SKM-1 treated with dmso at 0.1 percent for 144 hours (cell line): Measurements from ENCODE around the gene MEST.
A peak's percentile ranks its signal among the peaks of the same experiment; 100 is the strongest.
"Not testable (repeated sequence)": the region's sequence is repeated elsewhere in the genome, so short reads cannot be mapped to it uniquely, and the experiment has no call there.

Experiments used
- DNase-seq: peaks from one replicate; lab custom pipeline; 2025; ENCODE audit not compliant: unreplicated experiment; lab: John Stamatoyannopoulos, UW

MEST gene

DNA sequence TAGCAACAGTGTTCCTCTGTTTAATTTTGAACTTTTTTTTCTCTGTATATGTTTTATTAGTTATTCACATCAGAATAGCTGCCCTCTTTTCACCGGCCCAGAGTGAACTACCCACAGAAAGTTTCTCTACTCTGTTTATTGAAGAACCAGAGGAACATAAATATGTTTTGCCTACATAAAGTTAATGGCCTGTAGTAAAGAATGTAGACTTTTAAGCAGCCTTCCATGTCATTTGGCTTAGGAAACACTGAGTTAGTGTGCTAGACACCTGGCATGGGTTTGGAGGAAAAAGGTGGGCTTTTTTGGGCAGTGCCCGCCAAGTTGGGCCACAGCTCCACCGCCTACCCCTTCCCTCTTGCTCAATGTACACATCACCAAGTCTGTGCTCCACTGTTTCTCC is 8.9 kb upstream of the MEST start:
- DNase-seq: no peak

DNA sequence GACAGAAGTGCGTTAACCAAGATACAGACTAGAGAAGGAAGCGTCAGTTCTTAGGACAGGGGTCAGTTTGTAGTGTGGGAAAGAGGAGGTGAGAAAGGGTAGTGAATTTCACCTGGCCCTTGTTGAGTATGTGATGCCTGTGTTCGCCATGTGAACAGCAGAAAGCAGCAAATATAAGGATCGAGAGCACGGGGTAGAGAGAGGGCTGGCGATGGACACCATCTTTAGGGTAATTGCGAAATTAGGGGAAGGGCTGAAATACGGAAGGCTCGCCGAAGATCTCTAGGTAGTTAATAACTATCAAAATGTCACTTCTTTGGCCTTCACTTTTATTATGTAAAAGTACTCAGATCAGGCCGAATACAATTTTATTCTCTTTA is 6.2 kb upstream of the MEST start:
- DNase-seq: no peak

DNA sequence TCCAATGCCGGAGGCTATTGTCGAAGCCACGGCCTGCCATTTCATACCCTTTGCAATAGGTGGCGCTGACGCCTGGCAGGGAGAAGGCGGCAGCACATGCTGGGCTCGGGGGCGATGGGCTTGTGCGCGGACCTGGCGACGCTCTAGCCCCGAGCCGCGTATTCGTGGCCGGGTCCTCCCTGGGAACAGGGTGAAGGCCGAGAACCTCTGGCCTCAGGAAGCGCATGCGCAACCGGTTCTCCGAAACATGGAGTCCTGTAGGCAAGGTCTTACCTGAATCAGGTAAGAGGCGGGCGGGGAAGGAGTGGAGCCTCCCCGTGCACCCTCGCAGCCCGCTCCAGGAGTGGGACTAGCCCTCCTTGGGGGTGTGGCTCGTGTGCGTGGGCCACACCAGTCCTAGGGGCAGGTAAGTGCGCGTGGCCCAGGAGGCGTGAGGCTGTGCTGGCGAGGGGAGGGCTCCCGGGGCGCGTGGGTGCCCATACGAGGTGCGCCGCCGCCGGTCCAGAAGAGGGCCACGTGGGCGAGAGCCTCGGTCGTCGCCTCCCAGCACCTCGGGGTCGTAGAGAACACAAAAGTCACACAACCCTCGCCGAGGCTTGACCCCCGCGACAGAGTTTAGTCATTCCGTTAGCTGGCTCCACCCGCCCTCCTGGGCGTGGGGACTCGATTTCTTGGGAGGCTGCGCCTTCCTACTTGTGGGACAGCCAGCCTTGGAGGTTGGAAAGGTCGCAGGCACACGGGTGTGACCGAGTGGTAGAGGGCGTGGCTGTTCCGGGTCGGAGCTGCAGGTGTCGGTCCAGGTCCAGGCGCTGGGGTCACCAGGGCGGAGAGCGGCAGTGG is 5.6 kb upstream of the MEST start:
- DNase-seq: peak; percentile 63

DNA sequence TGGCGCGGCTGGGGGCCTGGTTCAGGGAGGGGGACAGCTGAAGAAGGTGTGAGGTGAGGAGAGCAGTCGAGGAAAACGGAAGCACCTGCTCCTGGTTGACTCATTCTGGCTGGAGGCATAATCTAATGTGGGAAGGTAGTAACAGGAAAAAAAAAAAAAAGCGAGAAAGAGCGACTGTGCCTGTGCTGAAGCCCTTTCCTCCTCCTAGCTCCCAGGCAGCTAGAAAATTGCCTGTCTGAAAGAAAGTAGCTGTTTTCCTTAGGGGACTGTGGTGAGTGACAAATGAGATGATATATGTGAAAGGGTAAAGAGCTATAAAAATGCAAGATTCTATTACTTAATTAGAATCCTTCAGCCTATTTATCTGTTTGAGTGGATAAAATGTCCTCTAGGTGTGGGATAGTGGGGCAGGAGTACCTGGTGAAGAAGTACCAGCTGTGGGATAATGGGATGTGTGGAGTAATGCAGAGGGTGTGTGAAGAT is 4.9 kb upstream of the MEST start:
- no peak for DNase-seq

DNA sequence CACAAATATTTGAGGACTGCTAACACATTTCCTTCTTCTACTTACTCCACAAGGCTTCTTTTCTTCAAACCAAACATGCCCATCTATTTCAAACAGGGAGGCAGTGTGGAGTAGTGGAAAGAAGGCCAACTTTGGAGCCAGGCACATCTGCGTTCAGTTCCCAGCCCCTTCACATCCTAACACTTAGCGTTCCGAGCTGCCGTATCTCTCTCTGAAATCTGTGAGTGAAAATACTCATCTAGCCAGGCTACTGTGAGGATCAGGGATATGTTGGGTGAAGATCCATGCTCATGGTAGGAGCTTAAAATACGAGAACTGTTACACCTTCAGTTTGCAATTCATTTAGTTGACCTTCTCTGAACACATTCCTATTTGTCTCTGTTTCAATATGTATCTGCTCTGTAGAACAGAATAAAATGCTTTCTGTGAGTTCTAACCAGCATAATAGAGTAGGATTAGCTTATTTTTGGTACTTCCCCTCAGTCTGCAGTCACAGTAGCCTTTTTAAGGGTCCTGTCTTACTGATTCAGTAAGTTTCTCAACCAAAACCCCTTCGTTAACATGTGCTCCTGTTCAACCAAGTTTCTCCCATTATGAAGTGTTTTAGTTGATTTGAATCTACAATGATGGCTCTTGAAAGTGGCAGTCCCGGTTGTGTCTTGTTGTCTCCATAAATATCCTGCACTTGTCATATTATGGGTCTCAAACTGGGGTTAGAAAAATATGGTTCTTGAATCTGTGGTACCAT is 3.3 kb upstream of the MEST start:
- DNase-seq: no peak

DNA sequence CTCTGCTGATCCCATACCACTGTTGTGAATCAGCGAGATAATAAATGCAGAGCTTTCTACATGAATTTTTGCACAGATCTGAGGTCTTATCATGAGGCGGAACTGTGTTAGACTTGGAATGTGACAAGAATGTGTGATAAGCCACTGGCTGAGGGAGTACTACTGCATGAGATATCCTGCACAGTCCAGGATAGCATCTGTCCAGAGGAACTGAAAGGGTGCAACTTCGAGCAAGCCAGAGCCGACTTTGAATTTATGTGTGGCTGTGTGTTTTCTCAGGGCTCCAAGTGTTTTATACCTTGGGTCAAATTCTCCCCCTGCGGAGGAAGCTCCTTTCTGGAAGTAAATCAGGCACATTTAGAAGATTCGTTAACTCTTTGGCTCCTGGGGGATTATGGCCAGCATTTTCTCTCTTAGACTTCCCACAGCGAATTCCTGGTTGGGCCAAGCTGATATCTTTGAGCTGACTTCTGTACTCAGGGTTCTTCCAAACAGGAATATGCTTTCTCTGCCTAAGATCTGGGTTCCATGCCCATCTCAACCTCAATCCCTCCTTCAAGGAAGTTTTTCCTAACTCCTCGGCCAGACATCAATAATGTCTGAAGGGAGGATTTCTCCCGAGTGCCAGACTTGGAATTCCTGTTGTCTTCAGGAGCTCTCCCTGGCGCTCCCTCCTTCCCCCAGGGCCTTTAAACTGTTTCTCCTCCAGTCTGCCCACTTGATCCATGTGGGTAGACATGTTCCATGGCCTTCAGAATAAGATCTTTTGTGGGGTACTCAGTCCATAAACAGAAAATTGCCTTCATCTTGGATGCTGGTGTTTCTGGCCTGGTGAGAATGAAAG is 2.5 kb upstream of the MEST start:
- DNase-seq: no peak

DNA sequence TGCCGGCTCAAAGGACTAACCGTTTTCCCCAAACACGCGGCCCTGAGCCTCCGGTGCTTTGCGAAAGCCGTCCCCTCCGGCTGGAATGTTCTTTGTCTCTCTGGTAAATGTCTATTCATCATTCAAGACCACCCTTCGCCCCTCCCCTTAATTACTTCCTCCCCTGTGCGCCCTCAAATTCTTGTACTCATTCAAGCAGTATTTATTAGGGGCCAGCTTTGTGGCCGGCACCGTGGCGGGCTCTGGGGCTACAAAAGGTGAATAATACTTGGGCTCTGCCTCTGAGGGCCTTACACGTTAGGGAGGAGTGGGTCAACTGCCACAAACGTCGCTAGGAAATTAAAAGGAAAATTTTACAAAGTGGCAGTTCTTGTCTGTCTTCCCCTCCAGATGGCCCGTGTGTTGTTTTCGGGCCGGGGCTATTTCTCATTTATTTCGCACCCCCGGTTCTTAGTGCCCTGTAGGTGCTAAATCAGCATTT is 1.5 kb upstream of the MEST start:
- DNase-seq: no peak

DNA sequence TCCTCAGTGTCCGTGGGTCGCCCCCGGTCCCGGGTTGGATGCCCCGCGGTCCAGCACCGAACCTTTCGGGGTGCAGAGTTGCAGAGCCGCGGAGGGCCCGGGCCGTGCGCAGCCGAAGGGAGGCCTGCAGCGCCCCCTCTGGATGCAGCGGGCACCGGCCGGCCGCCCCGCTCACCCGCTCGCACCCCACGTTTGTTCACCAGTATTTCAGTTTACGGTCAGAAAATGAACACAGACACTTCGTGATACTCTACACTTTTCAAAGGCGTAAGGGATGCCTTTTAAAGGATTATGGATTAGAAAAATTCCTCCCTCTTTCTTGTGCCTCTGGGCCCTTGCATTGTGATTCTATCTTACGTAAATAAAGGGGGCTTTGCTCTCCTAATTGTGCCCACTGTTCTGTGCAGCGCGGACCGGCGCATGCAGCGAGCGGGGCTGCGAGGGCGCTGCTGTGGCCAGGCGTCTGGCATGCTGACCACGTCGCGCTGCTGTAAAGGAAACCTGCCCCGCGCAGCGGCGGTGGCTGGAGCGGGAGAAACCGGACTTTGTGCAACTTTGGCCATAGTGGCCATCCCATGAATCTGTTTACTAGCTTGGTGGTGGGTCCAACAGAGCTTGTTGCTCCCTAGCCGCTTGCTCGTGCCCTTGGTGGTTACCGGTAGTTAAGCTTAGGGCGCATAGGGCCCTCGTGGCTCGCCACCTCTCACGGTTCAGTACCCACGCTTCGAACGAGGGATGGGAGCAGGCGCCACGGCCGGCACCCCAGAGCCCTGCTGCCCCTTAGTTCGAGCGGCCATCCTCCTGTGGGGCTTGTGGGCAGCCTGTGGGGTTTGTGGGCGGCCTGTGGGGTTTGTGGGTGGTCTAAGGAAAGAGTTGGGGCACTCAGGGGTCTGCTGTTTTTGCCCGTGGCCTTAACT is 739 bp upstream of the MEST start:
- no peak for DNase-seq

DNA sequence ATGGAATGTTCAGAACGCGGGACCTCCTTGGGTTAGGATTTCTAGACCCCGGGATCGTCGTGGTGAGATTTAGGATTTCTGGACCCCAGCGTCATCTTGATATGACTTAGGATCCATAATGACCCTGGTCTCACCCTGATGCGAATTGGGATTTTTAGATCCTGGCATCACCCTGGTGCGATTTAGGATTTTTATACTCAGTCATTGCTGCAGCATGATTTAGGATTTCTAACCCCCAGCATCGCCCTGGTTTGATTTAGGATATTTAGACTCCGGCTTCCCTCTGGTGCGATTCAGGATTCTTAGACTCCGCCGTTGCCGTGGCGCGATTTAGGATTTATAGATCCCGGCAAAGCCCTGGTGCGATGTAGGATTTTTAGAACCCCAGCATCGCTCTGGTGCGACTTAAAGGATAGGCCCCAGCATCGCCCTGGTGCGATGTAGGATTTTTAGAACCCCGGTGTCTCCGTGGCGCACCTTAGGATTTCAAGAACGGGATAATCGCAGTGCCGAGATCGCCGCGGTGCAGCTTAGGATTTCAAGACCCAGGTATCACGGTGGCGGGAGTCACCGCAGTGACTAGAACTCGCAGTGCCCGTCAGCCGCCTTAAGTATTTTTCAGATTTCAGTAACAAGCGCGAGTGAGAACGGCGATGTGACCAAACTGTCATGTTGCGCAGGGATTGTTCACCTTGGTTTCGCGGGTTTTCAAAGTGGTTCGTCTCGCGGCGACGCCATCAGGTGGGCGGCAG is 814 bp downstream of the MEST start:
- DNase-seq: no peak

DNA sequence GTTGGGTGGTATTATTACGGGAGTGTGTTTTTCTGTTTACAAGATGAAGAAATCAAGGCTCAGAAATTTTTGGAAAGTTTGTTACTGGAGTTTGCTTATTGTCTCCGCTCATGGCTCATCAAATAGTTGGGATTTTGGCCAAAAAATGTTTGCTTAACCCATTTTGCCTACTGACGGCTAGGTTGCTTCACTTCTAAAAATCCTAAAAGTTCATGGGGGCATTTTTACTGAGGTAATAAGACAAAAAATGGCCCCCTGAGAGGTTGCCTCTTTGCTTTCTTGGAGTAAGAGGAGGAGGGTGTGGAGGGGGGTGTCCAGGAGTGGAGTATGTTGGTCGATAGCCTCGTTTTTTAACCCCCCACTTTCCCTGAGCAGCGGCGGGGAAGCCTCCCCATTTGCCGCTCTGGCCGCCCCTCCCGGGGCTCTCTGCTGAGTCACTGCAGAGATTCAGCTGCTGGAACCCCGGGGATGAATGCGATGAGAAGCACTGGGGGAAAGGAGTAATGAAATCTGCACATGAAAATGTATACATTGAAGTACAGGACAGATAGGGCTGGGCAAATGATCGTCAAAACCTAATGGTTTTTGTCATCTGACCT is 1.5 kb downstream of the MEST start:
- DNase-seq: no peak

DNA sequence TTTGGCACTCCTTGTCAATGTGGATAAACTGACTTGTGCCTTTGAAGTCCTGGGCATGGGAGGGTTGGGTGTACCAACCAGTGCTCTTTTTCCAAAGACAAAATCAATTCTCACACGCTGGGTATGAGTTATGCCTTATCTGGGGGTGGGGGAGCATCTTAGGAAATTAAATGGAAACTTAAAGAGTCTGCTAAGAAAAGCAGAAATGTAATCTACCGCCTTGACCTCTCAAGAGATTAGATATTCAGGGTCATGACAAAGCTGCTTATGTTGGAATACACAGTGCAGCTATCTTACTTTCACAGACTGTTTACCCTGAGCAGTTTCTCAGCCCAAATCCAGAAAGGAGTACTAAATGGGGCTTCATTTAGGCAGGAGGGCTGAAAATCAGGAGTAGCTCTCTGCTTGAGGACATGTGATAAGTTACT is 2.6 kb downstream of the MEST start:
- DNase-seq: no peak

DNA sequence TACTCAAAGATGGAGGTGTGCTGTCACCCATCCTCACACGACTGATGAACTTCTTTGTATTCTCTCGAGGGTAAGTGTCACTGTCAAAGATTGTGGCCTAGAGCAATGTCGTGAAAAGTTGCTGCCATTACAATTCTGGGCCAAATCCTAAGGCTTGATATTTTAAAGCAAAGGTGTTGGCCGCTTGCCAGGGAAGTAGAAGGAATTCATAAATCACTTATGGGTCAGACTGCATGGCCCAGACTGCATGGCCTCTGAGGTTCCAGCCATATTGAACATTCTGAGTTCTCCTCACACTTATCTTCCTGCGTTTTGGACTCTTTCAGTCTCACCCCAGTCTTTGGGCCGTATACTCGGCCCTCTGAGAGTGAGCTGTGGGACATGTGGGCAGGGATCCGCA is 8.6 kb downstream of the MEST start:
- DNase-seq: no peak

DNA sequence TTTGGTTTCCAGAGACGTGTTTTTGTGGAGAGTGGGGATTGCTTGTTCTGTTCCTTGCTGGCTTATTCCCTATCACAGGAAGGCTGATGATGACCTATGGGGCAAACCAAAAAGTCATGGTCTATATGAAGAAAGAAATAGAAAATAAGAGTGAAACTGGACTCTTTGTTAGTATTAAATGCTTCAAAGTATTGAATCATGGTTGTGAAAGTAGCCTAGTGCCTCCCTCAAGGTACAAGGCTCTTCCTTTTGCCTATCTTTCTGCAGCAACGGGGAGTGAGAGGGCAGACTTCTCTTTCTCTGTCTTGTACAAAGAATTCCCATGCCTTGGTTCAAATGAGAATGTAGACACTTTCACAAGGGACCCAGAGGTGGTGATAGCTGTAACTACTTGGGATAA is 9.0 kb downstream of the MEST start:
- no peak for DNase-seq

DNA sequence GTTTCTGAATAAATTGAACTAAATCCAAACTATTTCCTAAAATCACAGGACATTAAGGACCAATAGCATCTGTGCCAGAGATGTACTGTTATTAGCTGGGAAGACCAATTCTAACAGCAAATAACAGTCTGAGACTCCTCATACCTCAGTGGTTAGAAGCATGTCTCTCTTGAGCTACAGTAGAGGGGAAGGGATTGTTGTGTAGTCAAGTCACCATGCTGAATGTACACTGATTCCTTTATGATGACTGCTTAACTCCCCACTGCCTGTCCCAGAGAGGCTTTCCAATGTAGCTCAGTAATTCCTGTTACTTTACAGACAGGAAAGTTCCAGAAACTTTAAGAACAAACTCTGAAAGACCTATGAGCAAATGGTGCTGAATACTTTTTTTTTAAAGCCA is 13.9 kb downstream of the MEST start:
- no peak for DNase-seq

DNA sequence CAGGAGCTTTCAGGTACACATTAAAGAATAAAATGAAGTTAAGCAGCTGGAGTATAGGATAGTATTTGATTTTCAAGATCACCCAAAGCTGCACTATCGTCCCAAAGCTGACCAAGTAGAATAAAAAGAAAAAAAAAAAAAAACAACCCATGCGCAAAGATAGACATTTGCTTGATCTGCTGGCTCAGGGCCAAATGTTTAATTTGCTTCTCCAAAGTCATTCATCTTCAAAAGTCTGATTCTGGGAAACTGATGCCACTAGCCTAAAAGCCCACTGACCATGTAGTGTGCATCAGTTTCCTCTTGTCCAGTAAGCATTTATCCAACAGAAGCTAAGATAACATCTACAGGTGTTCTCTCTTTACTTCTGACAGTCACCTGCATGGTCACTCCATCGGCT is 14.5 kb downstream of the MEST start:
- no peak for DNase-seq

DNA sequence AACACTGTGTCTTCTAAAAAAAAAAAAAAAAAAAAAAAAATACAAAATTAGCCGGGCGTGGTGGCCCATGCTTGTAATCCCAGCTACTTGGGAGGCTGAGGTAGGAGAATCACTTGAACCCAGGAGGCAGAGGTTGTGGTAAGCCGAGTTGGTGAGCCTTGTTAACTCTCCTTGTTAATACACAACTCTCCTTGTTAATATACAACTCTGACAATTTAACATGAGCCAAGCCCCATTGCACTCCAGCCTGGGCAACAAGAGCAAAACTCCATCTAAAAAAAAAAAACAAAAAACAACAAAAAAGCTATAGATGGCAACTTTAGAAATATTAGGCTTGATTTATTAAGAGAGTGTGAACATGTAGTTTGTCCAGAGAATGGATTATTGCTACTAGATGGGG is 20.2 kb downstream of the MEST start:
- DNase-seq: not testable (repeated sequence)

DNA sequence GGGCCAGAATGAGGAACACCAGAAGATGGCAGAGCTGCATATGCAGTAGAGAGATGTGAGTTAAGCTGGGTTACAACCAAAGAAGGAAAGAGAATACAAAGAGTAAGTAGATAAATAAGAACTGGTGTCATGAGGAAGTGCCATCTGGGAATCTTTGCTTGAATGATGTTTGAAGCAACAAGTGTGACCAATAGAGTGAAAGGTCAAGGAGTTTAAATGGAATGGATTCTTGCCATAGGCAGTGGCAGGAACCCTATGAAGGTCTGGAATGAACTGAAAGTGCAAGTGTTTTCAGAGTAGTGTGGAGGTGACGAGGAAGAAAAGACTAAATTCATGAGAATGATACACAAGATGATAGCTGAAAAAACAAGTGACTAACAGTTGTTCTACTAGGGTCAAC is 21.6 kb downstream of the MEST start:
- no peak for DNase-seq

DNA sequence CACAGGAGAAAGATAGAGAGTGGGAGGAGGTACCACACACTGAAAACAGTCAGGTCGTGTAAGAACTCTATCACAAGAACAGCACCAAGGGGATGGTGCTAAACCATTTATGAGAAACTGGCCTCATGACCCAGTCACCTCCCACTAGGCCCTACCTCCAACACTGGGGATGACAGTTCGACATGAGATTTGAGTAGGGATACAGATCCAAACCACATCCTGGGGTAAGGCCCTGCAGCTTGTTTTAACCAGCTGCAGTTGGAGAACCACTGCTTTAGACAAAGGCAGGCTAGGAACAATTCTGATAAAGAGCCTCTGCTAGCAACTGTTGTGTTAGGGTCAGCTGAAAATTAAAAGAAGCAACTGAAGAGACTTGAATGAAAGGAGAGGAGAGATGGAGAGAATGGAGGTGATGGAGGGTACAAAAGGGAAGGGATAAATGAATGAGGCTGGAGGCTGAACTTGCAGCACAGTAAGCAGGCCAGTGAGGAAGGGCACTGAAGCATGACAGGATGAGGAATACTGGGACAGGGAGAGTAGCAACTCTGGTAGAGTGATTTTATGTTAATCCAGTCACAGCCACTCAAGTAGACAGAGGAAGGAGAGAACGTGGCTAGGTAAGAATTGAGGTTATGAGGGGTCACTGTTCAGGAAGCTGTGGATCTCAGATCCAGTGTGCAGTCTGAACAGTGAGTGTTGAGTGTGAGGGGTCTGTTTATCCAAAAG is 23.6 kb downstream of the MEST start:
- DNase-seq: no peak
